GM21737 (cell line): ENCODE data around the gene PHKA2.
A peak's percentile ranks its signal among the peaks of the same experiment; 100 is the strongest.
"Not testable (repeated sequence)": the region's sequence is repeated elsewhere in the genome, so short reads cannot be mapped to it uniquely, and the experiment has no call there.

ENCODE experiments used
- ATAC-seq: cut with Tn5 transposase; IDR thresholded peaks from one replicate; pipeline ENCODE4 v1.9.1; 2021; ENCODE audit warnings: mild to moderate bottlenecking, moderate library complexity; ENCODE audit not compliant: unreplicated experiment

The PHKA2 gene

GRCh38 chrX:18983666-18984380 lies at the start of gene PHKA2:
Gene PHKA2 (minus strand): TSS chrX:18984114. CDS start chrX:18983932, 182 bp downstream.
- ATAC-seq = peak; percentile 40

GRCh38 chrX:19030805-19031204 lies 46.9 kb upstream of the PHKA2 start:
- no peak for ATAC-seq

- ATAC-seq = no peak
Observed at GRCh38 chrX:19028560-19028959, 44.6 kb upstream of the PHKA2 start.

GRCh38 chrX:19024366-19024765 lies 40.5 kb upstream of the PHKA2 start:
- ATAC-seq = no peak

GRCh38 chrX:19019996-19020395 lies 36.1 kb upstream of the PHKA2 start:
- ATAC-seq = no peak

GRCh38 chrX:19017271-19017670 lies 33.4 kb upstream of the PHKA2 start:
- no peak for ATAC-seq

- not testable (repeated sequence) for ATAC-seq
Observed at GRCh38 chrX:19016614-19017013, 32.7 kb upstream of the PHKA2 start.

- ATAC-seq = no peak
Observed at GRCh38 chrX:19007868-19008267, 24.0 kb upstream of the PHKA2 start.

GRCh38 chrX:19007011-19007410 lies 23.1 kb upstream of the PHKA2 start:
- no peak for ATAC-seq

- no peak for ATAC-seq
Observed at GRCh38 chrX:19005909-19006308, 22.0 kb upstream of the PHKA2 start.

- no peak for ATAC-seq
Observed at GRCh38 chrX:19003756-19004155, 19.8 kb upstream of the PHKA2 start.

- ATAC-seq = no peak
Observed at GRCh38 chrX:18998653-18999052, 14.7 kb upstream of the PHKA2 start.

- no peak for ATAC-seq
Observed at GRCh38 chrX:18997916-18998315, 14.0 kb upstream of the PHKA2 start.

- no peak for ATAC-seq
Observed at GRCh38 chrX:18996536-18996935, 12.6 kb upstream of the PHKA2 start.

- no peak for ATAC-seq
Observed at GRCh38 chrX:18995221-18995620, 11.3 kb upstream of the PHKA2 start.

GRCh38 chrX:18994713-18995112 lies 10.8 kb upstream of the PHKA2 start:
- ATAC-seq = no peak

- no peak for ATAC-seq
Observed at GRCh38 chrX:18992829-18993228, 8.9 kb upstream of the PHKA2 start.

- no peak for ATAC-seq
Observed at GRCh38 chrX:18985186-18985435, 1.2 kb upstream of the PHKA2 start.

GRCh38 chrX:18984381-18985185 lies 669 bp upstream of the PHKA2 start:
- peak; percentile 87 for ATAC-seq

GRCh38 chrX:18981124-18981807 lies 2.6 kb downstream of the PHKA2 start:
- no peak for ATAC-seq

GRCh38 chrX:18980262-18980661 lies 3.7 kb downstream of the PHKA2 start:
- ATAC-seq = not testable (repeated sequence)

- no peak for ATAC-seq
Observed at GRCh38 chrX:18974993-18975392, 8.9 kb downstream of the PHKA2 start.
